Measurements from ENCODE around the gene SFRP5. TPM values are rescaled to one million over a fixed set of nuclear protein-coding genes. Genes with fewer than 3 reads are reported as not detected.

Gene SFRP5
- total and polyA plus RNA-seq, 2 of the 13 experiments (the other 11 are each of a cell fraction or from before 2014, with no cell fraction given): 0.32 to 1.7 TPM

GRCh38 chr10:97762816-97763215, 9.0 kb downstream of the SFRP5 start (continued):
- TF ChIP-seq ZNF687 (CRISPR knock-in tag; IDR thresholded peaks at IDR 0.05): peak; percentile 49
- TF ChIP-seq ZNF768 (CRISPR knock-in tag; IDR thresholded peaks at IDR 0.05): no peak
- TF ChIP-seq PRDM10 (CRISPR knock-in tag; IDR thresholded peaks at IDR 0.05; ENCODE audit: low read depth): peak; percentile 70; the same call in 1 of the 2 replicates
- TF ChIP-seq CBX1 (IDR thresholded peaks at IDR 0.05; ENCODE audit: low read depth): no peak

- Histone ChIP-seq H4K20me1 (ENCODE audit: insufficient read depth, low read length) (no peaks in the 10 kb centered on the region), H3K36me3 (replicated peaks in 1 of 2; ENCODE audit: control insufficient read depth in 1 of 2, insufficient read depth in 2 of 2, low read length in 2 of 2) (peaks cover 9 to 31% of the 10 kb centered on the region in 2 experiments; a peak in 4 of 5 replicates), H3K27me3 (ENCODE audit: control insufficient read depth in 1 of 2, insufficient read depth in 2 of 2, low read length in 2 of 2) (no peaks in the 10 kb centered on the region), H3K9ac (ENCODE audit: insufficient read depth, low read depth, low read length) (no peak overlapping the region), H3K4me2 (ENCODE audit: low read depth, low read length) (no peak overlapping the region), H3K79me2 (ENCODE audit: insufficient read depth, low read length) (no peaks in the 10 kb centered on the region), H3K9me3 (ENCODE audit: low read length) (no peaks in the 10 kb centered on the region), H3K27ac (ENCODE audit: extremely low read length, insufficient read depth, low read length) (no peak overlapping the region), H3K4me3 (replicated peaks in 1 of 3; ENCODE audit: insufficient read depth in 1 of 3, low read depth in 2 of 3, low read length in 3 of 3) (no peak overlapping the region), H2AFZ (ENCODE audit: low read length) (no peak overlapping the region), H3K4me1 (ENCODE audit: insufficient read depth, low read length) (peaks cover 49% of the 10 kb centered on the region)
- DNase-seq (ENCODE audit: low spot score): no peak
- ATAC-seq: no peak
- intact Hi-C loops (cut with micrococcal nuclease; ENCODE audit: unreplicated experiment): loop anchor here (1.0 kb wide), 1 partner anchor 15 kb away; no protein-coding TSS in a partner anchor
- CTCF ChIA-PET (ENCODE audit: low intra/inter-chr PET ratio, low total read pairs): no interaction called here
- FAIRE-seq: no peak
- POLR2A ChIA-PET: interaction anchor here (1.1 to 2.1 kb wide), 4 partner anchors 10 to 25 kb away, joined by 3 to 8 read pairs (median 4); partner anchors contain the start of gene ZFYVE27
- no TSS peak for BruUV-seq (replicated peaks)
- in situ Hi-C loops (cut with HindIII; ENCODE audit: extremely low pct_ligation_motif_present, low pct_unique_long_range_greater_than_20kb): no loop called here
- WGBS (ENCODE audit: low lambda C conversion rate): 98% methylated on average over 10 of the region's 10 CpGs
- TF ChIP-seq RBM22 (optimal IDR thresholded peaks at IDR 0.05; ENCODE audit: low read length): no peak
- no peak for TF ChIP-seq ZBTB7A (CRISPR knock-in tag; IDR thresholded peaks at IDR 0.05)
- TF ChIP-seq CENPT (CRISPR knock-in tag; IDR thresholded peaks at IDR 0.05; ENCODE audit: low read depth): no peak
- no peak for TF ChIP-seq CBX2 (IDR thresholded peaks at IDR 0.05; ENCODE audit: low read depth, low read length)
- no peak for TF ChIP-seq CBX2 (CRISPR knock-in tag; IDR thresholded peaks at IDR 0.05; ENCODE audit: low read depth)
Measured at GRCh38 chr10:97762056-97762455, 9.7 kb downstream of the SFRP5 start.
